ENCODE results near the gene ADGRL3.

ADGRL3 gene

DNA sequence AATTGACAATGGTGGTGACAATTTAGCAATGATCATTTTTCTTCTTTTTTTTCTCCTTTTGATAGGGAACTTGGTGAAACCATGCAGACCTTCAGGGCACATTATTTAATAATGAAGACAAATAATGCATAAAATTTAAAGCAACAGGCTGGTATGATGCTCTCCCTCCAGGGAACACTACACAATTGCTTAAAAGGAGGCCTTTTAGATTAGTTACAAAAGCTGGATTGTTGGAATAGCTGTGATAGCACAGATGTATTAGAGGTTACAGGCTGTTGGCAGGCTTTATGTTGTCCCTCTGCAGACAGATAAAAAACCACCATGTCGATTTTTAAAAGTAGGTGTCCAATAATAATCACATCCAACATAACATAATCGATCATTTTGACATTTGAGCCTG, 307.0 kb downstream of the ADGRL3 start:
- TF ChIP-seq, protein P1, sequence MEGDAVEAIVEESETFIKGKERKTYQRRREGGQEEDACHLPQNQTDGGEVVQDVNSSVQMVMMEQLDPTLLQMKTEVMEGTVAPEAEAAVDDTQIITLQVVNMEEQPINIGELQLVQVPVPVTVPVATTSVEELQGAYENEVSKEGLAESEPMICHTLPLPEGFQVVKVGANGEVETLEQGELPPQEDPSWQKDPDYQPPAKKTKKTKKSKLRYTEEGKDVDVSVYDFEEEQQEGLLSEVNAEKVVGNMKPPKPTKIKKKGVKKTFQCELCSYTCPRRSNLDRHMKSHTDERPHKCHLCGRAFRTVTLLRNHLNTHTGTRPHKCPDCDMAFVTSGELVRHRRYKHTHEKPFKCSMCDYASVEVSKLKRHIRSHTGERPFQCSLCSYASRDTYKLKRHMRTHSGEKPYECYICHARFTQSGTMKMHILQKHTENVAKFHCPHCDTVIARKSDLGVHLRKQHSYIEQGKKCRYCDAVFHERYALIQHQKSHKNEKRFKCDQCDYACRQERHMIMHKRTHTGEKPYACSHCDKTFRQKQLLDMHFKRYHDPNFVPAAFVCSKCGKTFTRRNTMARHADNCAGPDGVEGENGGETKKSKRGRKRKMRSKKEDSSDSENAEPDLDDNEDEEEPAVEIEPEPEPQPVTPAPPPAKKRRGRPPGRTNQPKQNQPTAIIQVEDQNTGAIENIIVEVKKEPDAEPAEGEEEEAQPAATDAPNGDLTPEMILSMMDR (IDR thresholded peaks at IDR 0.05): no peak

DNA sequence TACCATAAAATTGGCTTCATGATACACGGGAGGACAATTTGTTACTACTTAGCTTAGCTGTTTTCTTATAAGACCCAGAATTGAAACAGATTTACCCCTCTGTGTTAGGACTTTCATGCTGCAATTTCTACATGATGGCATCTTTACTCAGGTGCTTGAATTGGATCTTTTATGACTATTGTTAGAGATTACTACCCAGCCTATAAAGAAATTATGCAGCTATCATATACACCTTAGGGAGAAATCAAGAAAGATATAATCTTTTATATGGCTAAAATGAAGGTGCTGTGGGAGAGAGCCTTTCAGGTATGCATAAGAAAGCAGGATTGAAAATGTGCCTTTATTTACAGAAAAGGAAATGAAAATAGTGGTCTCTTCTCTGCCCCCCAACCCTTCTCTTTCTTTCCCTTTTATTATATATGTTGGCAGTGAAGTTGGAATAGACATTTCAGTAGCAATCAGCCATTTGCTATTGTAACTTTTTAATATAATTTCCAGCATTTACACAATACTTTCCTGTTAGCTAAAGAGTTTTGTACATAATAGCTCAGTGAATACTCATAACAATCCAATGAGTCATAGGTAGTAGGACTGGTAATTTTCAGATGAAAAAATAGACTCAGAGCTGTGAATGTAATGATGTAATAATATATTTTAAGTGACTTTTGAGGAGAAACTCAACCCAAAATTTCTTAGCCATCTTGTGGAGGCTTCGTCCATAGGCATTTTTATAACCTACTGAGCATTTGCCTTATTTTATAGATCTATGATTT, 311.8 kb downstream of the ADGRL3 start:
- TF ChIP-seq, protein P1 (IDR thresholded peaks at IDR 0.05): no peak

DNA sequence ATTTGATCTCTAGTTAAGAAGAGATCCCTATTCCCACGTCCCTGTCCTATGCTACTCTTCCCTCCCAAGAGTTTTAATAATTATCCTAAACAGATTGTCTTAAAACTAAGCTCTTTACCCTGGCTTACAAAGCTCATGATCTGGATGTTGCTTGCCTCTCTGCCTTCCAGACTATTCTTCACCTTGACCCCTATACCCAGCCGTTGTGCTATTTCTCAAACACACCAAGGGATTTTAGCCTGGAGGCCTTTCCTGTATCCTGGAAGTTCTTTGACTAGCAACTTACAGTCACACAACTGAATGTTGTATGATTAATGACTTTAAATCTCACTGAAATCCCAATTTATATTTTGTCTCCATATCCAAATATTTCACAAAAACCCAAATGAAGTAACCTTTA, 314.9 kb downstream of the ADGRL3 start:
- TF ChIP-seq, protein P1 (IDR thresholded peaks at IDR 0.05): no peak

DNA sequence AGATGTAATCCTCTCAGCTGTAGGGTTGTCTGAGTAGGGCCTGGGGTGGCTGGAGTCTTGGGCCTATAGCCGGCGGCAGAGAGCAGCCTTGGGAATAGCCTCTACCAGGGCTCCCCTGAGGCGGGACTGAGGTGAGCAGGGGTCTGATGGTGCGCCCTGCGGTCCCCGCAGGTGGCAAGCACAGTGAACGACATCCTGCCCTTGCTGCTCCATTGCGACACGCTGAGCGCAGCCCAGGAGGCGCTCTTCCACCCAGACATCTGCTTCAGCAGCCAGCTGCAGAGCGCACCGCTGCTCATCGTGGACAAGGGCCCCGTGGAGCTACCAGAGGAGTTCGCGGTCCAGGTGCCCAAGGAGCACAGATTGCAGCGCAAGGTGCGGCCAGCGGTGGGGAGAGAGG, 317.0 kb downstream of the ADGRL3 start:
- TF ChIP-seq, protein P1 (IDR thresholded peaks at IDR 0.05): peak; percentile 39; the same call in 1 of the 2 replicates

DNA sequence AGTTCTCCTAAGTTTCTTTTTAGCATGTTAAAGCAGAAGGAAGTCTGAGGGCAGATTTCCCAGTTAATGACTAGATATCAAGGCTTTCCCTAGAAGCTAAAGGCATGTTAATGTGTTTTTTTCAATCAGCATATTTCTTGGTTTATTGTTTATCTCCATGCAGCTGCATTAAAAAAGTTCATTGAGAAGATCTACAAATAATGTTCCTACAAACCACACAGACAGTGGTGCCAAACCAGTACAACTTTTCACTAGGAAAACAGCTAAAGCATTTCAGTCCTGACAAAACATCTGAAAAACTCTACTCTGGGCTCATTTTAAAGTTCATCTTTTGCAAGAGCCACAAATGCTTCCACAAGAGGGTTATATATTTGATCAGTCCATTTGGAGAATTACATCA, 320.0 kb downstream of the ADGRL3 start:
- TF ChIP-seq, protein P1 (IDR thresholded peaks at IDR 0.05): no peak

DNA sequence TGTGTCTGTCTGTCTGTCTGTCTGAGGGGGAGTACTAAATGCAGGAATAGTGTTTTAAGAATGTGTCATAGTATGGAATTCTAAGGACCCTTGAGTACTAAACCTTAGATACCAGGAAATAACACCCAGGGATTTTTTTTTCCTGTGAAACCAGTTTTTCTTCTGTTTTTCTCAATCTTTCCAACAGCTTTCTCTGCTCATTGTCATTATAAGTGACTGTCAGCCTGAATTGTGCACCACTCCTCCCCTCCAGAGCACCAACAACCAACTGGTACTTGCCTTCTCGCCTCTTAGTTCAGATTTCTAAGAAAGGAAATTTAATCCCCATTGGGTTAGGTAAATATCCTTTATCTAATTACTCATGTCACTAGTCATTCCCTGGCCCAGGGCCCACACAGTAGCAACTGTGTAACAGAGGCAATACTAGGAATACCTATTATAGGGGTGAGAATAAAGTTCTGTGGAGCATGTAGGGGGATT, 320.6 kb downstream of the ADGRL3 start:
- TF ChIP-seq, protein P1 (IDR thresholded peaks at IDR 0.05): no peak

DNA sequence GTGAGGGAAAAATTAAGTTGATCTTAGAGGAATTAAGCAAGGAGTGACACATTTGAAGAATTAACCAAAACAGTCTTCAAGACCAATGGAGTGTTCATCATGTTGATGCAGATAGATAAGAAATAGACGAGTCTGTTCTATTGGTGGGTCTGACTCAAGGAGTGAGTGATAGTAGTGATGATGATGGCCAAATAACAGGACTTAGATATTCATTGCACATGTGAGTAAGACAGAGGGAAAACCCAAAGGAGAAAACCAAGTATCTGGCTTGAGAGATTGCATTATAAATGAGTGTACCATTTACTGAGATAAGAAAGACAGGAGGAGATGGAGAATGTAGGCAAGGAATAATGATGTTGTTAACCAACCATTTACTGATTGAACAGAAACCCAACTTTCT, 321.3 kb downstream of the ADGRL3 start:
- TF ChIP-seq, protein P1 (IDR thresholded peaks at IDR 0.05): no peak

All from LNCAP (cell line).